GM23338 (cell line): ENCODE data around the gene COL15A1. TPM values are rescaled to one million over a fixed set of nuclear protein-coding genes. Genes with fewer than 3 reads are reported as not detected.

Experiments
- ATAC-seq: fragments of 200-7000 bp; cut with Tn5 transposase; 3 replicates; pipeline ENCODE4 v1.9.1; 2020
- DNase-seq: peaks from one replicate; pipeline ENCODE4 v3.0.0-alpha.2; 2015; ENCODE audit warnings: low spot score
- H2AFZ ChIP-seq: fragments of 200-600 bp; sonication (generic); 2 replicates; pipeline ENCODE4 v1.8.0; 2016; ENCODE audit warnings: antibody characterized with exemption, mild to moderate bottlenecking, moderate library complexity
- H3F3A ChIP-seq: fragments of 200-600 bp; sonication (generic); replicated peaks from 2 replicates; pipeline ENCODE4 v1.8.0; 2017; ENCODE audit warnings: antibody characterized with exemption, mixed run types, low read depth
- H3K27ac ChIP-seq: fragments of 200-600 bp; sonication (generic); 2 replicates; pipeline ENCODE4 v1.6.1; 2016; ENCODE audit warnings: low read depth
- H3K27me3 ChIP-seq: fragments of 200-600 bp; sonication (generic); 2 replicates; pipeline ENCODE4 v1.8.0; 2016; ENCODE audit warnings: mild to moderate bottlenecking, mixed run types, moderate library complexity; ENCODE audit not compliant: insufficient read depth
- H3K36me3 ChIP-seq: fragments of 200-600 bp; sonication (generic); 2 replicates; pipeline ENCODE4 v1.8.0; 2016; ENCODE audit warnings: mild to moderate bottlenecking; ENCODE audit not compliant: insufficient read depth
- H3K4me1 ChIP-seq: fragments of 200-600 bp; sonication (generic); 2 replicates; pipeline ENCODE4 v1.8.0; 2016; ENCODE audit warnings: mild to moderate bottlenecking, moderate library complexity; ENCODE audit not compliant: insufficient read depth
- H3K4me2 ChIP-seq: fragments of 200-600 bp; sonication (generic); 2 replicates; pipeline ENCODE4 v1.7.1; 2017; ENCODE audit warnings: mixed run types
- H3K4me3 ChIP-seq: fragments of 200-600 bp; sonication (generic); 2 replicates; pipeline ENCODE4 v1.6.1; 2016; ENCODE audit warnings: mixed run types
- H3K79me2 ChIP-seq: fragments of 200-600 bp; sonication (generic); replicated peaks from 2 replicates; pipeline ENCODE4 v1.8.0; 2017; ENCODE audit warnings: mild to moderate bottlenecking; ENCODE audit not compliant: insufficient read depth
- H3K9me2 ChIP-seq: fragments of 200-600 bp; sonication (generic); 2 replicates; pipeline ENCODE4 v1.8.0; 2017; ENCODE audit not compliant: insufficient read depth
- H4K20me1 ChIP-seq: fragments of 200-600 bp; sonication (generic); replicated peaks from 2 replicates; pipeline ENCODE4 v1.8.0; 2017; ENCODE audit warnings: mild to moderate bottlenecking; ENCODE audit not compliant: insufficient read depth
- H3K27ac Mint-ChIP-seq: 2 replicates; pipeline ENCODE4 v1.8.0; 2020; ENCODE audit warnings: inconsistent platforms, mild to moderate bottlenecking, moderate library complexity, mixed read lengths
- H3K27me3 Mint-ChIP-seq: 3 replicates; pipeline ENCODE4 v1.8.0; 2022; ENCODE audit warnings: low read depth, mild to moderate bottlenecking, moderate library complexity, mixed read lengths, inconsistent platforms; ENCODE audit not compliant: insufficient read depth, poor library complexity
- H3K36me3 Mint-ChIP-seq: 3 replicates; pipeline ENCODE4 v1.8.0; 2021; ENCODE audit warnings: low read depth, mild to moderate bottlenecking, inconsistent platforms, moderate library complexity, mixed read lengths
- H3K4me1 Mint-ChIP-seq: 3 replicates; pipeline ENCODE4 v1.8.0; 2020; ENCODE audit warnings: mild to moderate bottlenecking, inconsistent platforms, mixed read lengths
- H3K4me3 Mint-ChIP-seq: 3 replicates; pipeline ENCODE4 v1.8.0; 2021; ENCODE audit warnings: moderate library complexity, mild to moderate bottlenecking, inconsistent platforms, mixed read lengths
- H3K9me3 Mint-ChIP-seq: 3 replicates; pipeline ENCODE4 v1.8.0; 2020; ENCODE audit warnings: moderate library complexity, mild to moderate bottlenecking, inconsistent platforms, mixed read lengths
- CREB1 ChIP-seq: fragments of 250-450 bp; sonication (Bioruptor Pico); IDR thresholded peaks from 2 replicates; pipeline ENCODE4 v1.5.0; 2020; ENCODE audit warnings: low read depth, mild to moderate bottlenecking, moderate library complexity
- polyA plus RNA-seq: library from polyadenylated mRNA; unstranded; fragments of >200 nt; fragmentation: Nextera tagmentation; extraction: Ambion mirVana; gene quantifications from 2 replicates; pipeline ENCODE4 v1.2.1, GENCODE V29; 2016
- total RNA-seq: library from RNA; depleted of rRNA; stranded (reverse); fragments of >200 nt; shearing (Covaris generic); gene quantifications from 2 replicates; pipeline ENCODE4 v1.2.3, GENCODE V29; 2014
- TF ChIP-seq, protein P1 (sequence below): fragments of 250-450 bp; sonication (Bioruptor Pico); IDR thresholded peaks from 2 replicates; pipeline ENCODE4 v1.5.0; 2020; ENCODE audit warnings: mild to moderate bottlenecking, moderate library complexity
- TF ChIP-seq, protein P2 (sequence below): IDR thresholded peaks from one replicate; pipeline ENCODE4 v1.6.1; 2018; ENCODE audit warnings: antibody characterized with exemption; ENCODE audit not compliant: unreplicated experiment
- TF ChIP-seq, protein P3 (sequence below), 2 experiments: fragments of 200-600 bp in 1 of 2; sonication (generic) in 1 of 2; conservative IDR thresholded peaks; 2 replicates each; pipeline versions ENCODE4 v1.5.1 to v1.6.1; 2016 to 2017; ENCODE audit warnings: antibody characterized with exemption in 2 of 2, low read depth in 2 of 2, mild to moderate bottlenecking in 2 of 2, moderate library complexity in 1 of 2

Gene COL15A1
- total and polyA plus RNA-seq, 2 experiments from 2014 or later, result 0.17 to 0.18 TPM

DNA sequence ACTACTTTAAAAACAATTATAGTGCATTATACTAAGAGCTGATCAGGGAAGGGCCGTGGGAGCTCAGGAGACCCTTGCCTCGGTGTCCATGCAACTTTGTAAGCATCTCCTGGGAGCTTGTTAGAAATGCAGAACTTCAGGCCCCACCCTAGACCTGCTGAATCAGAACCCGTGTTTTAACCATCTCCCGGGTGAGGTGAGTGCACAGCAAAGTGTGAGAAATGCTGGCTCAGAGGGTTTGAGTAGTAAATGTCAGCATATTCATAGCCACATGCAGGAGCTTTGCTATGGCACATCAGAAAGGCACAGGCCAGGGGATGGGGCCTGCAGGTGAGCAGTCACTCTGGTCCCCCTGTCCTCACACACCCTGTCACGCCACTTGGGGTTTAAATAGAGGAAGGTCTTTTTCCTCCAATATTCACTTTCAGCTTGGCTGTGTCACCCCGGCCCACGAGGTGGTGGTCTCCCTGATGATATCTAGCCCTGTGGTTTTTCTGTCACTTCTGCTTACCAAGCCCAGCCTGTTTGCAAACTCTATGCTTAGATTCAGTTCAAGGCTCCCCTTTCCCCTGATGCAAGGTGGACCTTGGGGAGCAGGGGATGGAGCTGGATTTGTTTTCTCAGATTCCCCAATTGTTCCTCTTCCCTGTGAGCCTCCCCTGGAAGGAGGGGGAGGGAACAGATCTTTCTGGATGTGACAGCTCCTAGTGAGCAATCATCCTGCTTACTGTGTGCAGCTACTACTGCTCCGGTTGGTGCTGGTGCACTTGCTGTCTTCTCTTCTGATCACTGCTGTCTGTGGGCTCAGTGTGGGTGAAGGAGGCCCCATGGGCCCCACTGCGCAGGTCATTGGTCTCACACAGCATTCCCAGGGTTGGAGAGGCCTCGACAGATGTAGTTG, 109.4 kb downstream of the COL15A1 start (continued):
- TF ChIP-seq, protein P1, sequence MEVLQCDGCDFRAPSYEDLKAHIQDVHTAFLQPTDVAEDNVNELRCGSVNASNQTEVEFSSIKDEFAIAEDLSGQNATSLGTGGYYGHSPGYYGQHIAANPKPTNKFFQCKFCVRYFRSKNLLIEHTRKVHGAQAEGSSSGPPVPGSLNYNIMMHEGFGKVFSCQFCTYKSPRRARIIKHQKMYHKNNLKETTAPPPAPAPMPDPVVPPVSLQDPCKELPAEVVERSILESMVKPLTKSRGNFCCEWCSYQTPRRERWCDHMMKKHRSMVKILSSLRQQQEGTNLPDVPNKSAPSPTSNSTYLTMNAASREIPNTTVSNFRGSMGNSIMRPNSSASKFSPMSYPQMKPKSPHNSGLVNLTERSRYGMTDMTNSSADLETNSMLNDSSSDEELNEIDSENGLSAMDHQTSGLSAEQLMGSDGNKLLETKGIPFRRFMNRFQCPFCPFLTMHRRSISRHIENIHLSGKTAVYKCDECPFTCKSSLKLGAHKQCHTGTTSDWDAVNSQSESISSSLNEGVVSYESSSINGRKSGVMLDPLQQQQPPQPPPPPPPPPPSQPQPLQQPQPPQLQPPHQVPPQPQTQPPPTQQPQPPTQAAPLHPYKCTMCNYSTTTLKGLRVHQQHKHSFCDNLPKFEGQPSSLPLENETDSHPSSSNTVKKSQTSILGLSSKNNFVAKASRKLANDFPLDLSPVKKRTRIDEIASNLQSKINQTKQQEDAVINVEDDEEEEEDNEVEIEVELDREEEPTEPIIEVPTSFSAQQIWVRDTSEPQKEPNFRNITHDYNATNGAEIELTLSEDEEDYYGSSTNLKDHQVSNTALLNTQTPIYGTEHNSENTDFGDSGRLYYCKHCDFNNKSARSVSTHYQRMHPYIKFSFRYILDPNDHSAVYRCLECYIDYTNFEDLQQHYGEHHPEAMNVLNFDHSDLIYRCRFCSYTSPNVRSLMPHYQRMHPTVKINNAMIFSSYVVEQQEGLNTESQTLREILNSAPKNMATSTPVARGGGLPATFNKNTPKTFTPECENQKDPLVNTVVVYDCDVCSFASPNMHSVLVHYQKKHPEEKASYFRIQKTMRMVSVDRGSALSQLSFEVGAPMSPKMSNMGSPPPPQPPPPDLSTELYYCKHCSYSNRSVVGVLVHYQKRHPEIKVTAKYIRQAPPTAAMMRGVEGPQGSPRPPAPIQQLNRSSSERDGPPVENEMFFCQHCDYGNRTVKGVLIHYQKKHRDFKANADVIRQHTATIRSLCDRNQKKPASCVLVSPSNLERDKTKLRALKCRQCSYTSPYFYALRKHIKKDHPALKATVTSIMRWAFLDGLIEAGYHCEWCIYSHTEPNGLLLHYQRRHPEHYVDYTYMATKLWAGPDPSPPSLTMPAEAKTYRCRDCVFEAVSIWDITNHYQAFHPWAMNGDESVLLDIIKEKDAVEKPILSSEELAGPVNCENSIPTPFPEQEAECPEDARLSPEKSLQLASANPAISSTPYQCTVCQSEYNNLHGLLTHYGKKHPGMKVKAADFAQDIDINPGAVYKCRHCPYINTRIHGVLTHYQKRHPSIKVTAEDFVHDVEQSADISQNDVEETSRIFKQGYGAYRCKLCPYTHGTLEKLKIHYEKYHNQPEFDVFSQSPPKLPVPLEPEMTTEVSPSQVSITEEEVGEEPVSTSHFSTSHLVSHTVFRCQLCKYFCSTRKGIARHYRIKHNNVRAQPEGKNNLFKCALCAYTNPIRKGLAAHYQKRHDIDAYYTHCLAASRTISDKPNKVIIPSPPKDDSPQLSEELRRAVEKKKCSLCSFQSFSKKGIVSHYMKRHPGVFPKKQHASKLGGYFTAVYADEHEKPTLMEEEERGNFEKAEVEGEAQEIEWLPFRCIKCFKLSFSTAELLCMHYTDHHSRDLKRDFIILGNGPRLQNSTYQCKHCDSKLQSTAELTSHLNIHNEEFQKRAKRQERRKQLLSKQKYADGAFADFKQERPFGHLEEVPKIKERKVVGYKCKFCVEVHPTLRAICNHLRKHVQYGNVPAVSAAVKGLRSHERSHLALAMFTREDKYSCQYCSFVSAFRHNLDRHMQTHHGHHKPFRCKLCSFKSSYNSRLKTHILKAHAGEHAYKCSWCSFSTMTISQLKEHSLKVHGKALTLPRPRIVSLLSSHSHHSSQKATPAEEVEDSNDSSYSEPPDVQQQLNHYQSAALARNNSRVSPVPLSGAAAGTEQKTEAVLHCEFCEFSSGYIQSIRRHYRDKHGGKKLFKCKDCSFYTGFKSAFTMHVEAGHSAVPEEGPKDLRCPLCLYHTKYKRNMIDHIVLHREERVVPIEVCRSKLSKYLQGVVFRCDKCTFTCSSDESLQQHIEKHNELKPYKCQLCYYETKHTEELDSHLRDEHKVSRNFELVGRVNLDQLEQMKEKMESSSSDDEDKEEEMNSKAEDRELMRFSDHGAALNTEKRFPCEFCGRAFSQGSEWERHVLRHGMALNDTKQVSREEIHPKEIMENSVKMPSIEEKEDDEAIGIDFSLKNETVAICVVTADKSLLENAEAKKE, result no peak
- no peak for TF ChIP-seq CREB1 (CRISPR knock-in tag)

- no peaks in the 10 kb centered on the region for H3K36me3 Mint-ChIP-seq
- Histone ChIP-seq H3K4me2 (no peak overlapping the region), H3K36me3 (no peaks in the 10 kb centered on the region), H3K4me1 (no peaks in the 10 kb centered on the region), H3F3A (no peaks in the 10 kb centered on the region), H4K20me1 (no peaks in the 10 kb centered on the region), H3K9me2 (no peaks in the 10 kb centered on the region), H3K79me2 (no peaks in the 10 kb centered on the region), H3K4me3 (no peak overlapping the region), H3K27ac (no peak overlapping the region), H3K27me3 (no peaks in the 10 kb centered on the region), H2AFZ (no peak overlapping the region)
- no peak for DNase-seq
- no peaks in the 10 kb centered on the region for H3K27me3 Mint-ChIP-seq
- TF ChIP-seq, protein P2, sequence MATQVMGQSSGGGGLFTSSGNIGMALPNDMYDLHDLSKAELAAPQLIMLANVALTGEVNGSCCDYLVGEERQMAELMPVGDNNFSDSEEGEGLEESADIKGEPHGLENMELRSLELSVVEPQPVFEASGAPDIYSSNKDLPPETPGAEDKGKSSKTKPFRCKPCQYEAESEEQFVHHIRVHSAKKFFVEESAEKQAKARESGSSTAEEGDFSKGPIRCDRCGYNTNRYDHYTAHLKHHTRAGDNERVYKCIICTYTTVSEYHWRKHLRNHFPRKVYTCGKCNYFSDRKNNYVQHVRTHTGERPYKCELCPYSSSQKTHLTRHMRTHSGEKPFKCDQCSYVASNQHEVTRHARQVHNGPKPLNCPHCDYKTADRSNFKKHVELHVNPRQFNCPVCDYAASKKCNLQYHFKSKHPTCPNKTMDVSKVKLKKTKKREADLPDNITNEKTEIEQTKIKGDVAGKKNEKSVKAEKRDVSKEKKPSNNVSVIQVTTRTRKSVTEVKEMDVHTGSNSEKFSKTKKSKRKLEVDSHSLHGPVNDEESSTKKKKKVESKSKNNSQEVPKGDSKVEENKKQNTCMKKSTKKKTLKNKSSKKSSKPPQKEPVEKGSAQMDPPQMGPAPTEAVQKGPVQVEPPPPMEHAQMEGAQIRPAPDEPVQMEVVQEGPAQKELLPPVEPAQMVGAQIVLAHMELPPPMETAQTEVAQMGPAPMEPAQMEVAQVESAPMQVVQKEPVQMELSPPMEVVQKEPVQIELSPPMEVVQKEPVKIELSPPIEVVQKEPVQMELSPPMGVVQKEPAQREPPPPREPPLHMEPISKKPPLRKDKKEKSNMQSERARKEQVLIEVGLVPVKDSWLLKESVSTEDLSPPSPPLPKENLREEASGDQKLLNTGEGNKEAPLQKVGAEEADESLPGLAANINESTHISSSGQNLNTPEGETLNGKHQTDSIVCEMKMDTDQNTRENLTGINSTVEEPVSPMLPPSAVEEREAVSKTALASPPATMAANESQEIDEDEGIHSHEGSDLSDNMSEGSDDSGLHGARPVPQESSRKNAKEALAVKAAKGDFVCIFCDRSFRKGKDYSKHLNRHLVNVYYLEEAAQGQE, result no peak
- TF ChIP-seq, protein P3, sequence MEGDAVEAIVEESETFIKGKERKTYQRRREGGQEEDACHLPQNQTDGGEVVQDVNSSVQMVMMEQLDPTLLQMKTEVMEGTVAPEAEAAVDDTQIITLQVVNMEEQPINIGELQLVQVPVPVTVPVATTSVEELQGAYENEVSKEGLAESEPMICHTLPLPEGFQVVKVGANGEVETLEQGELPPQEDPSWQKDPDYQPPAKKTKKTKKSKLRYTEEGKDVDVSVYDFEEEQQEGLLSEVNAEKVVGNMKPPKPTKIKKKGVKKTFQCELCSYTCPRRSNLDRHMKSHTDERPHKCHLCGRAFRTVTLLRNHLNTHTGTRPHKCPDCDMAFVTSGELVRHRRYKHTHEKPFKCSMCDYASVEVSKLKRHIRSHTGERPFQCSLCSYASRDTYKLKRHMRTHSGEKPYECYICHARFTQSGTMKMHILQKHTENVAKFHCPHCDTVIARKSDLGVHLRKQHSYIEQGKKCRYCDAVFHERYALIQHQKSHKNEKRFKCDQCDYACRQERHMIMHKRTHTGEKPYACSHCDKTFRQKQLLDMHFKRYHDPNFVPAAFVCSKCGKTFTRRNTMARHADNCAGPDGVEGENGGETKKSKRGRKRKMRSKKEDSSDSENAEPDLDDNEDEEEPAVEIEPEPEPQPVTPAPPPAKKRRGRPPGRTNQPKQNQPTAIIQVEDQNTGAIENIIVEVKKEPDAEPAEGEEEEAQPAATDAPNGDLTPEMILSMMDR (conservative IDR thresholded peaks at IDR 0.05; ENCODE audit: low read depth in 2 of 2), result no peak
- no peak overlapping the region for H3K4me3 Mint-ChIP-seq
- H3K27ac Mint-ChIP-seq, result no peak overlapping the region
- H3K4me1 Mint-ChIP-seq, result peaks cover 3% of the 10 kb centered on the region; the same call in 2 of the 3 replicates
- no peaks in the 10 kb centered on the region for H3K9me3 Mint-ChIP-seq
- no peak for ATAC-seq
Measured at GRCh38 chr9:99054581-99054980, 110.9 kb downstream of the COL15A1 start.
